Ureter (tissue), 1 donor: ENCODE results near the gene ZBTB7B. TPM values are rescaled to one million over a fixed set of nuclear protein-coding genes. Genes with fewer than 3 reads are reported as not detected.

Experiments used
- DNase-seq: peaks from one replicate; pipeline ENCODE4 v3.0.0-alpha.2; 2020; ENCODE audit warnings: low spot score
- total RNA-seq: library from RNA; stranded (reverse); gene quantifications from one replicate; pipeline ENCODE4 v1.2.4, GENCODE V29; 2023
- donor health status: DM: yes; HTN: yes; CAD: no.

Gene ZBTB7B
- total RNA-seq, 1 donor from 2014 or later, result 92.8 TPM

DNA sequence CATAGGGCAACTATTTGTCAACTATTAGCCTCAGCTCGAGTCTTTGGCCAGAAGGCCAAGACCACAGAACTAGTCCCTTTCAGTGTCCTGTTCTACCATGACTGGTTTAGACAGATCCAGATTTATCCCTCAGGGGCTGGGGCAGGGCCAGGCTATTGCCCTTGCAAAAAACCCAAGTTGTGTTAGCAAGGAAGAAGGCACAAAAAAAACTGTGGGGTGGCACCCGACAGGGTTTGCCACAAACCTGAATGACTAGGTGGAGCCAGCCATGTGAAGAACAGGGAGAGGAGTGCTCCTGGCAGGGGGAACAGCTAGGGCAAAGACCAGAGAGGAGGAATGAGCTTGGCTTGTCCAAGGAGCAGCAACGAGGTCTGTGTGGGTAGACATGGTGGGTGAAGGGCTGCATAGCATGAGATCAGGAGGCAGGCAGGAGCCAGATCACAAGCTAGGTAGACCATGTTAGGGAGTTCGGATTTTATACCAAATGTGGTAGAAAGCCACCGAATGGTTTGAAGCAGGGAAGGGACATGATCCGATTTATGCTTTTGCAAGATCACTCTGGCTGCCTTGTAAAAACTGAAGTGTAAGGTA is 35.3 kb downstream of the ZBTB7B start:
- no peak for DNase-seq

DNA sequence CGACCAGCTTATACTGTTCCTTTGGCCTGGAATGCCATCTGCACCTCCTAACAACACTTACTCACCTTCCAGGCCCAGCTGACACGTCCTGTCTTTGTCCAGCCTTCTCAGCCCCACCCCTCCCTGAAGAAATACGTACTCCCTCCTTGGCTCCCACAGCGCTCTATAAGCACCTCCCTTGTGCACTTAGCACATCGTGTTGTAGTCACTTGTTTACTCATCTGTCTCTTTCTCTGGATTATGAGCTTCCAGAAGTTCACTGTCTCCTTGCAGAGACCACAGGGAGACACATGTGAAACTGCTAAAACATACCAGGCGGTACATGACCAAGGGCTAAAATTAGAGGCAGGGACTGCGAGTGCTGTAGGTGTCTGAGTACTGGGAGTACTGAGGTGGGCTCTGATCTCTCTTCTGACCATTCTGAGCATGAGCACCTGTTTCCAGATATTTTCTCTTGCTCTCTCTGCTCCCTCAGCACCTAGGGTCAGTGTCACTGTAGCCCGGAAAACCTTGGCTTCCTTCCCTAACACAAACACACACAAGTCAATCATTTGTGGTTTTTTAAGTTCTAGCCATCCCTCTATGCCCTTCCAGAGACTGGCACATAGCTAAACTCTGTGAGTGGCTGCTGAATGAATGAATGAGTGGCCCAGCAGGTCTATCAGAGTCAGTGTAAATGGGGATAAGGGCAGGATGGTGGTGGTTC is 36.2 kb downstream of the ZBTB7B start:
- DNase-seq, result no peak

DNA sequence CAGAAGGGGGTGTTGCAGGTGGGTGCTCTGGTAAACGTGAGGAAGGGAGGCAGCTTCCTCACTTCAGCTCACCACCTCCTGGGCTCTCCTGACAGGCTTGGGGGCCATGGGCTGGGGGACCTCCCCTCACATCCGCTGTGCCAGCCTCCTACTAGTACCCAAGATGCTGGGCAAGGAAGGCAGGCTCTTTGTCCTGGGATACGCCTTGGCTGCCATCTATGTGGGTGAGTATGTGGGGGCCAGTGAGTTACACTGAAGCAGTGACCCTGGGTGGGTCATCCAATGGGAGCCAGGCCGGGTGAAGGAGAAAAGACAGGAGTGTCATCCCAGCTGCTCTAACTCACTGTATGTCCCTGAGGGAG is 36.7 kb downstream of the ZBTB7B start:
- DNase-seq, result no peak

DNA sequence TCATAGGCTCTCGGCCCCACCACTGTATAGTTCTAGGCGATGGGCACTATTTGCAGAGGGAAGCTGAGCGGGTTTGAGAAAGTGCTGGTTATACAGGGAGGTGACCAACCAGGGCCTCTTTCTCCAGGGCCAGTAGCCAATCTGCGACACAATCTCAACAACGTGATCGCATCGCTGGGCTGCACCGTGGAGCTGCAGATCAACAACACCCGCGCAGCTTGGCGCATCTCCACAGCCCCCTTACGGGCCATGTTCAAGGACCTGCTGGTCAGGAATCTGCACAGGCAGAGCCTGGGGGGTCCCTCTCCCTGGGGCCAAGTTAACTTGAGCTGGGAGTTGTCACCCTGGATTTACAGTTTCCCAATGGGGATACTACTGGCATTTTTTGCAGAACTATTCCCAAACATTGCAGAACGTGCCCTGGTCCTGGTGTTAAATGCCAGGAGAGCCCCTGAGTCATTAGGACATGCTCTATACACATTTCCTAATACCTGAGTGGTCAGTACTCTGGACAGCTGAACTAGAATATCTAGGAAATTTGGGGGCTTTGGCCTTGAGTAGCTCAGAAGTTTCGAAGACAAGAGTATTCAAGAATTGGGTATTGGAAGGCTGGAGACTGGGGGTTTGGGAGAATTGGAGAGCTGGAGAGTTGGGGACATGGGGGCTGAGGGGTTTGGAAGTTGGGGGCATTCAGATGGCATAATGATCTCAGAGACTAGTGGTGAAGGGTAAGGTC is 37.9 kb downstream of the ZBTB7B start:
- no peak for DNase-seq

DNA sequence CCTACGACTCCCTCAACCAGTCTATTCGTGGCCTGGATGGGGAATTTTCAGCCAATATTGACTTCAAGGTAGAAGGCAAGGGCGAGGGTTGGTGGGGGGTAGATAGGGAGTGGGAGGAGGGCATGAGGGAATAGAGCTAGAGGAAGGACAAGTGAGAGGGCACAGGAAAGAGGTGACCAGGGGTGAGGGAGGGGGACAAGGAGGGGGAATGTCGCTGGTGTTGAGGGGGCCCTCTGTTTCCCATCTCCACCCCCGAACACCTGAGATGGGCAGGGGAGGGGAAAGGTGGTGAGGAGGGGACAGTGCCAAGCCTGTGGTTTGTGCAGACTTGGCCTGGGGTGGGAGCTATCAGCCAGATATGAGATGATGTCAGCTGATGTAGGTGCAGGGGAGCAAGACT is 40.2 kb downstream of the ZBTB7B start:
- no peak for DNase-seq

DNA sequence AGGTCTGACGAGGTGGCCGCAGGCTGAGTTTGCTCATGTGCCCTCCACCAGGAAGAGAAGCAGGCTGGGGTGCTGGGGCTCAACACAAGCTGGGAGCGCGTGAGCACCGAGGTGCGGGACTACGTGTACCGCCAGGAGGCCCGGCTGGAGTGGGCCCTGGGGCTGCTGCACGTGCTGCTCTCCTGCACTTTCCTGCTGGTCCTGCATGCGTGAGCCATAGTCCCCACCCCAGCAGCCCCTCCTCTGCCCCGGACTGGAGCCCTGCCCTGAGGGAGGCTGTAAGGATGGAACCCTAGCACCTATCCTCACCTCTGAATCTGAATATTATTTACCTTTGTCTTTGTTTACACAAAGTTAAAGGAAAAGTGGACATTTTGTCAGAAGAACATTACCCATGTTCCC is 40.7 kb downstream of the ZBTB7B start:
- no peak for DNase-seq

DNA sequence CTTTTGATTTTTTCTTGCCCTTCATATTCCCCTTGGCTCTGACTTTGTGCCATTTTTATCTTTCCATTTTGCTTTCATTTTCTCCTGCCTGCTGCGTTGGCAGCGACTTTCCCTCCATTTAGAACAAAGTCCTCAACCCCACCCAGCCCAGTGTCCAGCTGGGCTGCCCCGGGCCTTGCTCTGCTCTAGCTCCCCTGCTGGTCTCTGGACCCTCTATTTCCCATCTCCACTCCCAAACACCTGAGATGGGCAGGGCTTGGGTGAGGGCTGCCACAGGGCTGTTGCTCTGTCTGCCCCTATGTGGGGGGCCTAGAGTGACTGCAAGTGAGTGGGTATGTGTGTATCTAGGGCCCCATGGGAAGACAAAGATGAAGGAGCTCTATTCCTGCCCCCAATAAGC is 41.2 kb downstream of the ZBTB7B start:
- no peak for DNase-seq

DNA sequence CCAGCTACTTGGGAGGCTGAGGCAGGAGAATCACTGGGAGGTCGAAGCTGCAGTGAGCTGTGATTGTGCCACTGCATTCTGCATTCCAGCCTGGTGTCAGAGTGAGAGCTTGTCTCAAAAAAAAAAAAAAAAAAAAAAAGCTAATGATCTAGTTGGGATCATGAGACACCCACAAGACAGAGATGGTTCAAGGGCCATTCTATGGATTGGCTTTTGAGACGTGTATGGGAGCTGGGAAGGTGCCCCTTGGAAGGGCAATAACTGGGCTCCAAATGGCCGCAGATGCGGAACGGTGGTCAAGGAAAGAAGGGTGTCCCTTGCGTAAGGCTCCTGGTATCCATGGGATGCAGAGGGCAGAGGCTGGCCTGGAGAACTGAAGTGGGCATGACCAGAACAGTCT is 41.8 kb downstream of the ZBTB7B start:
- no peak for DNase-seq

DNA sequence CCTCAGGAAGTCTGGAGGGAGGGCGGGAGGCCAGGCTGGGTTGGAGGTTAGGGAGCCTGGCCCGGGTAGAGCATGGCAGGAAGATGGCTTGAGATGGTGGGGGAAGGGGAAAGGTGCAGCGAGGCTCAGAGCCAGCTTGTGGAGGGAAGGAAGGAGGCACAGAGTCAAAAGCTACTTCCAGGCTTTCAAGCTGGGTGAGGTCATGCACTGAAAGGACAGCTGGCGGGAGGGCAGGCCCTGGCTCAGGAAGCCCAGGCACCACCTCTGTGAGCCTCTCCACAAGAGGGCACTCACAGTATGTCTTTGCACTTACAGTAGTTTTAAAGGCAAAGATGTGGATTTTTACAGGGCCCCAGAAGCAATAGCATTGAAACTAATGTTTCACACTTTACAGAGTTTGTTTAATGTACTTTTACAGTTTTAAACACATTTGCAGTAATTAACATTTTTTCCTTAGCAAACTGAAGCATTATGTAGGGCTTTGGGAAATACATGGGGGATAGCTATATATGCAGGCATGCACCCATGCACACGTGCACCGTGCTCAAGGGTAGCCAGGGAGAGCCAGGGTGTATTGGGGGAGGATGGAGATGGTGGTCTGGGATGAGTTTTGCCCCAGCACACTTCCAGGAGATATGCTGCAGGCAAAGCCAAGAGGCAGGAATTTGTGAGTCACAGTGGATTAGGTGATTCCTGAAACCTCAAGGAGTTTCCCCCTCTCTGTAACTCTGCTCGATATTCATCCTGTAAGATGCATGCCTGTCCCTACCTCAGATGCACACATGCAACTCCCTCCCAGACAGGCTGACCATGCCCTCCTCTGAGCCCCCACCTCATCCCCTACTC is 42.4 kb downstream of the ZBTB7B start:
- peak; percentile 70 for DNase-seq

DNA sequence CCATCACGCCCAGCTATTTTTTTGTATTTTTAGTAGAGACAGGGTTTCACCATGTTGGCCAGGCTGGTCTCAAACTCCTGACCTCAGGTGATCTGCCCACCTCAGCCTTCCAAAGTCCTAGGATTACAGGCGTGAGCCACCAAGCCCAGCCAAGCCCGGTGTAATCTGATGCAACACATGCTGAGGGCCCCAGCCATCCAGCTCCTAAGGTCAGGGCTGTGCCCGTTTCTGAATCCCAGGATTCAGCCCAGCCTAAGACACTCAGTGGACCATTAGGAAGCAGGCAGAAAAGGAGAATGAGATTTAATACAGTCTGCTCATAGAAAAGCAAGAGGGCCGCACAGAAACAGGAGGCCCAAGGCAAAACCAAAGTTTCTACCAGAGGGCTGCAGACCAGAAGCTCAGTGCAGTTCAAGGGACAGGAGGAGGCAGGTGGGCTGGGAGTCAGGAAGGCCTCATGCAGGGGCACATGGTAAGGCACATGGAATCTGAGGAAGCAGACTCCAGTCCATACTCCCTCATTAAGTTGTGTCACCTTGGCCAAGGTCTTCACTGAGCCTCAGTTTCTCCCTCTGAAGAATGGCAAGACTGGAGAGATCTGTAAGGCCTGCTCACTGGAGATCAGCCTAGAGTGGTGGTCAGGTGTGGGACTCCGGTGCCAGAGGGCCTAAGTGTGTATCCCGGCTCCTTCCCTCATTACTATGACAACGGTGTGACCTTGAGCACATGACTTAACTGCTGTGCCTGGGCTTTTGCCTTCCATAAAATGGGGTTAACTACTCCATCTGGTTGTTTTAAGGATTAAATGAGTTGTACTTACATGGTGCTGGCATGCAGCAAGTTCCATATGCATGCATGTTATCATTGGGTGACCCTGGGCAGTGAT is 46.1 kb downstream of the ZBTB7B start:
- no peak for DNase-seq

DNA sequence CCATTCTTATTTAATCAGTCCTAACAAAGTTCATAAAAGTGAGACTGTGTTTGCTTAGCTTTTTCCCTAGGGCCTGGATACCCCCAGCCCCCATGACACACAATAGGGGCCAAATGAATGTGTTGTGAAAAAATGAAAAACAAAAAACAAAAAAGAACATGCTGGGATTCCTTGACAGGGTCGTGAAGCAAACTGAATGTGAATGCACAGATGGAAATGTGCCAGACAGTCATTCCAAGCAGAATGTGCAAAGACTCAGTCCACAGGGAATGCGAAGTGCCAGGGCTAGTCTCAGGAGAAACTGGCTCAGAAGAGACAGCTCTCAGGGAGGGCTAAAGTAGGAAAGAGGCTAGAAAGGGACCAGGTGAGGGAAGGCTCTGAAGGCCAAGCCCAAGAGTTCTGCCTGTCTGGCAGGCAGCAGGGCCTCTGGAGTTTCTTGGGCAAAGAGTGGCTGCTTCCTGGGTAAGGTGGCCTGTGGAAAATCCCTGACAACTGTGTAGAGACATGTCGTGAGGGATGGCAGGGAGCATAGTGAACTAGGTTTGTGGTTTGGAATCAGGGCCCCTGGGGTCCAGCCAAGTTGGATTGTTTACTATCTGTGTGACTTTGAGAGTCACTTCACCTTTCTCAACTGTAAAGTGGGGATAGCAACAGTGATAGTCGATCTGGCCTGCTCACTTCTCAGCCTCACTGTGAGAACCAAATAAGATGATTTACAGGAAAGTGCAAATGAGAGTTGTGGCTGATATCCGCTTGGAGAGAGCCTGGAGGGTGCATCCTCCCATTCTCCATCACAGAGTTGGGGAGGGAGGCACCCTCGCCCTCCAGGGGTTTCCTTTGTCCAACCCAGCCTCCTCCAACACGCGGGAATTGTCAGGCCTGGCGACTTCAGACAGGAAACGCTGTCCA is 47.3 kb downstream of the ZBTB7B start:
- DNase-seq, result no peak

DNA sequence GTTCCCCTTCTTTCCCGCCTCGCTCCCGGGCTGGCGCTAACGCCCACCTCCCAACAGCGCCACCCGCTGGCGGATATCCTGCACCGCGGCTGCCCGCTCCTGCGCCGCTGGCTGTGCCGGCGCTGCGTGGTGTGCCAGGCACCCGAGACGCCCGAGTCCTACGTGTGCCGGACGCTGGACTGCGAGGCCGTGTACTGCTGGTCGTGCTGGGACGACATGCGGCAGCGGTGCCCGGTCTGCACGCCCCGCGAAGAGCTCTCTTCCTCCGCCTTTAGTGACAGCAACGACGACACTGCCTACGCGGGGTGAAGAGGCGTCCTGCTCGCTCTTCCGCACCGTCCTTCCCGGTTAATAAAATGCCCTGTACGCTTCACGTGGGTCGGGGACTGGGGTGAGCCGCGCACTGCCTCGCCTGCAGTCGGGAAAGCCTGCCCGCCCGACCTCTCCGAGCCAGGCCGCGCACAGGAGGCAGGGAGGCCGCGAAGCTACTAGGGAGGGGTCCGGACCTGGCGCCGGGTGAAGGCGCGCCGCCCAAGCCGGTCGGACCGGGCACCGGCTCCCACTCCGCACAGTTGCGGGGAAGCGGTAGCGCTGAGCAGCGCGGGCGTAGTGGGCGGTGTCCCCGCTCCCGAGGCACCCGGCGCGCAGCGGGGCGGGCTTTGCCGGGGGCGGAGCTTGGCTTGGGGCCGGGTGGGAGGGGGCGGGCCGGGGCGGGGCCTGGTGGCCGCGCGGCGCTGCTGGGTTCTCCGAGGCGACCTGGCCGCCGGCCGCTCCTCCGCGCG is 48.1 kb downstream of the ZBTB7B start, which contains the start of gene ADAM15:
ADAM15 (plus strand) TSS at position 757 of the 782 bp plus-strand sequence. CDS start 71 bp downstream, outside the sequence.
- DNase-seq, result peak; percentile 79

DNA sequence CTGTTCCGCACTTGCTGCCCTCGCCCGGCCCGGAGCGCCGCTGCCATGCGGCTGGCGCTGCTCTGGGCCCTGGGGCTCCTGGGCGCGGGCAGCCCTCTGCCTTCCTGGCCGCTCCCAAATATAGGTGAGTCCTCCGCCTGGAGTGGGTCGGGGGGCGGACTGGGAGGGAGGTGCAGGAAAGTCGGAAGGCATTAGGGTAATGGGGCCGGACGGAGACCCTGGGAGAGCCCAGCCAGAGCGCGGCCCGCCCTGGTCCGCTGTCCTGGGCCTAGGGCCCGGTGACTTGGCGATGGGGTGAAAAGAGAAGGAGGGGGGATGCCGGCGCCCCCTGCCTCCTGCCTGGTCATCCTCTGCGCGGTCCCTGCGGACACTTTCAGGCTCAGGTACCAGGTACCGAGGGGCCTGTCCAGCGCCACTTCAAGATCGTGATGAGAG is 48.8 kb downstream of the ZBTB7B start:
- no peak for DNase-seq

DNA sequence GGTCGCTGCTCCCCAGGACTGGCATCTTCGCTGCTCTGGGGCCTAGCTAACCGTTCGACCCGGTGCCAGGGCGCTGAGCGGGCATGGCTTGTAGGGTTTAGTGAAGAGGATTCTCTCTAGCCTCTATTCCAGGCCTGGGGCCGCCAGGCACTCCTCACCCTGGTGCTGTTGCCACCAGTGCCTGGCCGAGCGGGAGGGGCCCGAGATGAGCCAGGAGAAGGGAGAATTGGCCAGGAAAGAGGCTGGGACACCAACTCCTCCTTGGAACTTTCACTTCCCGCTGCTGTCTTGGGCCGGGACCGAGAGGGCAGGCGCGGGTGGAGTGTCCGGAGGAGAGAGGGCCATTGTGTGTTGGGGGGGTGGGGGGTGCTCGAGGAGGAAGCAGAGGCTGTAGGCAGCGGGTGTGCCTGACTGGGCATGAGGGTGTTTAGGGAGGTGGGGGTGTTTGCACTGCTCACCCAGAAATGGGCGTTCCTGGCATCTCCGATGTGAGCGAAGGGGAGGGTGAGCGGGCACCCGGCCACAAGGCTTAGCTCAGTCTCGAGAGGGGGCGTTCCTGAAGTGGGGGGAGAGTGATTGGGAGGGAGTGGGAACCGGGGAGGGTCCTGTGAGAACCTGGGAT is 49.3 kb downstream of the ZBTB7B start:
- DNase-seq, result peak; percentile 76

DNA sequence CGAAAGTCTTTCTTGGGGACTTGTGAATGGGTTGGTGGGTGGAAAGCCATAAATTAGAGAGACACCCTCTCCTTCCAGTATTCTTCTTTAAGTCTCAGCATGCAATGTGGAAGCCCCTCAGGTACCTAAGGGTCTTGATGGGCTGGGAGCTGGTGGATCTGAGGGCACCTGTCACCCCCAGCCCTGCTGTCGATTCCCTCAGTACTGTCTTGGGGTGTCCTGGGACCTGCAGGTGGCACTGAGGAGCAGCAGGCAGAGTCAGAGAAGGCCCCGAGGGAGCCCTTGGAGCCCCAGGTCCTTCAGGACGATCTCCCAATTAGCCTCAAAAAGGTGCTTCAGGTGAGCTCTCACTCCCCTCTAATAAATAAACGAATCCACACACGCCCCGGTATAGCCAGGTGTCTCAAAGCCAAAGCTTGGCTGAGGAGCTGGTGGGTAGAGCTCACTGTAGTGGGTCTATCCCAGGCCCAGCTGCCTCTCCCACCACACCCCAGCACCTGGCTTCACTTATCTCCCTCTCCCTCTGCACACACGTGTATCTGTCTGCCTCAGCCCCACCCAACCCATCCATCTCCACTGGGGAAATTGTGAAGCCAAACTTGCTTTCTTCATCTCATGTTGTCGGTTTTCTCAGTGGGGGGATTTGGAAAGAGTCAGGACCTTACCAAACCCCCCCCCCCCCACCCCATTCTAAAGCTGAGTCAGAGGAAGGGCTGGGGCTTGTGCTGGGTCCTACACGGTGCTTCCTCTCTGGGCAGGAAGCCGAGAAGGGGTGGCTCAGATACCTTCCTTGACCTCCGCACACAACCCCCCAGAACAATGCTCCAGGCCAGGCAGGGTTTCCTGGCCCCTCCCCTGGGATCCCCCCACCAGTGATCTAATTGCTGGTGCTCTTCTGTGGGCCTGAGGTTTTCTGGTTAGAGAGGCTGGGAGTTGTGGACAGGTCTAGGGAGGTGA is 50.1 kb downstream of the ZBTB7B start:
- no peak for DNase-seq

DNA sequence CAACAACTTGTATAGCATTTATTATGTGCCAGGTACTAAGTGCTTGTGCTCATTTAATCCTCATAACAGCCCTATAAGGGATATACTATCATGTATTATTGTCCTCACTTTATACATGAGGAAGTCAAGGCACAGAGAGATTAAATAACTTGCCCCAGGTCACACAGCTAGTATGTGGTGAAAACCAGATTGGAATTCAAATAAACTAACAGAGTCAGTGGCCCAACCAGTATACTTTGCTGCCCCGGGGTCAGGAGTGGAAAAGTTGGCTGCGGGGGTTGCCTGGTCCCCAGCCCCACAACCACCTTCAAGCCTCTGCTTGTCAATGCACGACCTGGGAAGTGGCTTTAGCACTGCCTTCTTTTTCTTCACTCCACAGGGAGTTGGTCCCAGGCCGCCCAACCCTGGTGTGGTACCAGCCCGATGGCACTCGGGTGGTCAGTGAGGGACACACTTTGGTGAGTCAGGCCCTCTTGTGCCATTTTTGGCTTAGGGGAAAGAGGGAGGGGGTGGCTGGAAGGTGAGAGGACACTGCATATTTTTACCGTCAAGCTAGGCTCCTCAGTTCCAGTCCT is 51.0 kb downstream of the ZBTB7B start:
- DNase-seq, result no peak

DNA sequence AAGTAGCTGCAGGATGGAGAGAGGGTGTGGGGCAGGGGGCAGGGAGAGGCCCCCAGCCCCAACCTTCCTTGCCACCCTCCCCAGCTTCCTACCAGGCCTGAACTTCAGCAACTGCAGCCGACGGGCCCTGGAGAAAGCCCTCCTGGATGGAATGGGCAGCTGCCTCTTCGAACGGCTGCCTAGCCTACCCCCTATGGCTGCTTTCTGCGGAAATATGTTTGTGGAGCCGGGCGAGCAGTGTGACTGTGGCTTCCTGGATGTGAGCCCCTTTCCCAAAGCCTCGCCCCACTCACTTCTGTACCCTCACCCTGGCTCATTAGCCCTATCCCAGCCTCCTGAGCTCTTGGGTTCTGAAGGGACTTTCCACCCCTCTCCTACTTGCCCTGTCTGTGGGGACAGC is 54.5 kb downstream of the ZBTB7B start:
- no peak for DNase-seq
